Epidermal melanocyte (primary cell): ENCODE measurements around the gene DNAJC27.

Source experiments
- DNase-seq: peaks from one replicate; pipeline ENCODE4 v3.0.0; 2011; ENCODE audit warnings: low spot score; ENCODE audit not compliant: insufficient read length

The DNAJC27 gene

DNA sequence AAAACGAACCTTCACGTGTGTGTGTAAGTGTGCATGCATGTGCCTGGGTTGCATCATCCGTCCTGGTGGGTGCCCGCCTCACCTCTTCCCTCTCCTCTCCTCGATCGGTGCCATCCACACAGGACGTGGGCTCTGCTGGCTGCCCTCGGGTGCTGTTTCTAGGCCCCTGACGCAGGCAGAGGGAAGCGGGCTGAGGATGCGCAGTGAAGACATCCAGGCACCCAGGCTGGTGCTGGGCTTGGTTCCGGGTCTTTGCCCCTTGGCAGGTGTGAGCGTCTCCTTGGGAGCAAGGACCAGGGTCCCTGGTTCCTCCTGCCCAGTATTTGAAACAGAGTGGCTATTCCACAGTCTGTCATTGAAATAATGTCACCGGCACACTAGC, 45.5 kb downstream of the DNAJC27 start:
- DNase-seq, result no peak

DNA sequence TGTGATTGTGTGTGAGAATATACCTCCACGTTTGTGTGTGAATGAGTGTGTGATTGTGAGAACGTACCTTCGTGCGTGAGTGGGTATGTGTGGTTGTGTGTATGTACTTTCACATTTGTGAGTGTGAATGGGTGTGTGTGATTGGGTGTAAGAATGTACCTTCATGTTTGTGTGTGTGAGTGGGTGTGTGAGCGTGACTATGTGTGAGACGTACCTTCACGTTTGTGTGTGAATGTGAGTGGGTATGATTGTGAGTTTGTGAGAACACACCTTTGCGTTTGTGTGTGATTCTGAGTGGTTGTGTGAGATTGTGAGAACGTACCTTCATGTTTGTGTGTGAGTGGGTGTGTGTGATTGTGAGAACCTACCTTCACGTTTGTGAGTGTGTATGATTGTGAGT, 45.9 kb downstream of the DNAJC27 start:
- no peak for DNase-seq

DNA sequence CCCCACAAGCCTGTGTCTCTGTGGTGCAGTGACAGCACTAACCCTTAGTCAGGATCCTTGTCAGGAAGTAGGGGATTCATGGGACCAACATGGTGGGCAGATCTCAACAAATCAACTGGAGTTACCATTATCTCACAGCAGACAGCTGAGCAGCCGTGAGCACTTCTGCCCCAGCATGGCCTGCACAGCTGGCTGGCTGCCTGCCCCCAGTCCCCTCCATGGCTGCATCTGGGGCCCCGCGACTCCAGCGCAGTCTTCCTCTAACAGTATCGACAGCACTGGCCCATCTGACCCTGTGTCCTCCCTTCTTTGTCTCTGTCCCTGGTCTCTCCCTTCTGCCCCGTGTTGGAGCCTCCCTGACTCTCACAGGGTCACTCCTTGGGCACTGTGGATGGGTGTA, 47.0 kb downstream of the DNAJC27 start:
- no peak for DNase-seq

DNA sequence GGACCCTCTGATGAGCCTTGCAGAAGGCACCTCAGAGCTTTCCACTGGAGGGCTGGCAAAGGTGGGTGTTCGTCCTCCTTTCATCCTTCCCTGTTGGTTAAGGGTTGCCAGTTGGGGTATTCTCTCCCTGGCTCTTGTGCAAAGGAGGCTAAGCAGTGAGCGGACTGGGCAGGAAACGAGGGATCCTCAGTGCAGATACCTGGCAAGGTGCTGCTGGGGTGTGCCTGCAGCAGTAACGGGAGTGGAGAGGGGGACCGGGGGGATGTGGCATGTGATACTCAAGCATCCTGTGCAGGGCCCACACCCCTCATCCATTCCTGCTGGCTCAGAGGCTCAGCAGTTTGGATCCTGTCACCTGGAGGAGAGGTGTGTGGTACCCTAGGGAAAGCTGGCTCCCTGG, 47.5 kb downstream of the DNAJC27 start:
- no peak for DNase-seq

DNA sequence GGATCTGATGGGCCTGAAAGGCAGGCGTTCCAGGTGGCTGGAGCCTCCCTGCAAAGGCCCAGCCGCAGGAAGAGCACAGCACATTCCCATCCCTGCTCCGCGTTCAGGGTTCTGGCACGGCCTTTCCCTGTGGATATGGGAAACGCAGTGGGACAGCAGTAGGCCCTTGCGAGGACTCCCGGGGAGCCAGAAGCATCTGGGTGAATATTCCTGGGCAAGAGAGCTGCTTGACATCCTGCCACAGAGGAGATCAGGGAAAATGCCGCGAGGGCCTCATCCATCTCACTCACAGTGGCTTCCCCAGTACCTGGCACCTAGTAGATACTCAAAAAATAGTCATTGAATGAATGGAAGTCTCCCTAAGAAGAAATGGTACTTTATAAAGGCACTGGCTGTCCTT, 48.6 kb downstream of the DNAJC27 start:
- no peak for DNase-seq

DNA sequence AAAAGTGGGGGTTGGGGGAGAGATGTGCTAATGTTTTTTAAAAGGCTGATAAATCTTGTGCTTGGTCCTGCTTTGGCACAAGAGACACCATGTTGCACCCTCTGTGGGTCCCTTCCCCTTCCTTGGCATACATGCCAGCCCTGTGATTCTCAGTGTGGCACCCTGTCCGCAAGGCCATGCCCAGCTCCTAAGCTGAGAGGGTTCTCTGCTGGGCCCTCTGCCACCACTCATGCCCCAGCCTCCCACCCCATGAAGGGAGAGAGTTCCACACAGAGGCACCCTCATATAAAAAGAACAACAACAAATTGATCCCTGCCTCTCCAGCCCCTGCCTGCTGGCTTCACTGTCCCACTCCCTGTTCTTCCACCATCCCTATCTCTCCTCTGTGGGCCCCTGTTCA, 49.2 kb downstream of the DNAJC27 start:
- no peak for DNase-seq

DNA sequence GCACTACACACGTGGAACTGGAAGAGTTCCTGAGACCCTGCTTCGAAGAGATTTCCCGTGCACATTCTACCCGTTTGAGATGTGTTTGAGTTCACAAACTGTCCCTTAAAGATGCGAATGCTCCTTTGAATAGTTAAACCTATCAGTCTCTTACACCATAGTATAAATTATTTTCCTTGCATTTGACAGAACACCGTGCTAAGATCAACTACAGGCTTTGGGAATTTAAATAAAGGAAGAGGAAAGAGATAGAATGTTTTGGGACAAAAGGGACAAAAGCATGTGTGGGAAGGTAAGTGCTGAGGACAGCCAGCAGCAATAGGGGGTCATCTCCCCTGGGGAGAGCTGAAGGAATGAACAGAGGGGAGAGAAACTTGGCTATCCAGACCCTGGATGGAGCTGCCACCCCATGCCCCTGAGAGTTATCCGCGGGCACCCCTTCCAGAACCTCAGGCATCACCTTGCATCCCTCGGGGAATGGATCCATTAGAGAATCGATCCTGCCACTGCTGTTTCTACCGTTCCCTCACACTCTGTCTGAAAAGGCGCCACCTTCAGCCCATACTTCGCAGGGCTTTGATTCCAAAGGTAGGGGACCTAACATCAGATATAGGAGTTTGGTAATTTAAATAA, 50.8 kb downstream of the DNAJC27 start:
- DNase-seq, result no peak

DNA sequence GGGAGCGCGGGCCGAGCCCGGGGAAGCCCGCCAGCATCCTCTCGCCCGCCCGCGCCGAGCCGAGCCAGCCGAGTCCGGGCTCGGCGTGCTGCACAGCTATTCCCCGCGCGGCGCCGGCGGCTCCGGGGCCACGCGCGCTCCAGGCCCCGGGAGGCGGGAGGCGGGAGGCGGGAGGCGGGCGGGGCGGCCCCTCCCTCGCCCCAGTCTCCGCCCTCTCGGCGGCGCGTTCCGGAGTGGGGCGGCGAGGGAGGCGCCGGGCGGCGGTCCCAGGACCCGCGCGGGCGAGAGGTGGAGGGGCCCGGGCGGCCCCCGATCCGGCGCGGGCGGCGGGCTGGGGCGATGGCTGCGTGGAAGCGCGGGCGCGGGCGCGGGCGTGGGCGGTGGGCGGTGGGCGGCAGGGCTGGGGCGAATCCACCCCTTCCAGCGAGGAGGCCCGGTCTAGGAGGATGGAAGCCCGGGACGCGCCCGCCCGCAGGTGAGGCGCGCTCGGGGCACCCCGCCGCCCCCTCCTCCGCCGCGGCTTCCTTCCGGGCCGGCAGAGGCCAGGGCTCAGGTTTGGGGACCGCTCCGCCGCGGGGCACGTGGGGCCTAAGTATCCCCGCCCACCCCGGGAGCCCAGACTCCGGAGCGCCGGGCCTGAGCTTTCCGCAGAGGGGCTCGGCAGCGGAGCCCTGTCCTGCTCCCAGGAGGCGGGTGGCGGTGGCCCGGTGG, 51.5 kb downstream of the DNAJC27 start, which contains the start of gene ADCY3:
ADCY3 (minus strand) TSS at position 140 of the 711 bp plus-strand sequence. CDS start 1,250 bp downstream, outside the sequence.
- DNase-seq, result no peak

DNA sequence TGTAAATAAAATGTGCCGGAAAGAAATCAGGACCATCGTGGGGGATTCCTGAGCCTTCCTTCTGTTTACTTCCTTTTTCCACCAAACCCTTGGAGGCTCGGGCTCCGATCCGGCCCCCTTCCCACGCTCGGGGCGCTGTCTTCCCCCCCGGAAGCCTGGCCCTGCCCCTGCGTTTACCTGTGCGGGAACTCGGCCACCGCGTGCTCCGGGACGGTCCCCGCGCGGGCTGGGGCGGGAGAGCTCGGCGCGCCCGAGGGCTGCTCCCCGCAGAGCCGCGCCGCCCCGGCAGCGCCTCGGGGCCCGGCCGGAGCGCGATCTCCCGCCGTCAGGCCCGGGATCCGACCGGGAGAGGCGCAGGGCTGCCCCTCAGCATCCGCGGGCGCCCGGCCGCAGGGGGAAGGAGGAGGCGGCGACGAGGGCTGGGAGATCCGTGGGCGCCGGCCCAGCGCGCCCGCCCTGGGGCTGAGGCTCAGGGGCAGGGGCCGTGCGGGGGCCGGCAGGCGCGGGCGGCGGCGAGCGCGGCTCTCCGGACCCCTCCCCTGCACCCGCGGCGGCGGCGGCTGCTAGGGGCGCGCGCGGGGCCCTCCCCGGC, 52.2 kb downstream of the DNAJC27 start:
- no peak for DNase-seq

DNA sequence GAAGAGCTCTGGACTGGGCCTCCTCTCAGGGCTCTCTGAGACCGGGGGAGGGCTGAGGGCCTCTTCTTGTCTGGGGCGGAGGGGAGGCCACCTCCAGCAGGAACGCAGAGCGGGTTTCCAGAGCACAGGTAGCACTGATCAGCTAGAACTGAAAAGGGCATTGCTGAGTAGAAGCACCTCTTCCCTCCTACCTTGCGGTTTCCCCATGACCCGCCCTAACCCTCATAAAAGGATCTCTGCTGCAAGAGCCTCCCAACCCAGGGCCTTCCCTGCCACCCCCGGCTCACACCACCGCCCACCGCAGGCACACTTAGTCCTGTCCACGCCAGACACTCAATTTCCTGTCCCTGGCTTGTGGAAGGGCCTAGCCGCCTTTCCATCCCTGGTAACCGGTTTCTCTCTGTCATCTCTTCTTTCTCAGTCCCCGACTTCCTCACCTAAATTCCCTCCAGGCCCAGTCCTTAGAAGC, 52.7 kb downstream of the DNAJC27 start:
- DNase-seq, result no peak

DNA sequence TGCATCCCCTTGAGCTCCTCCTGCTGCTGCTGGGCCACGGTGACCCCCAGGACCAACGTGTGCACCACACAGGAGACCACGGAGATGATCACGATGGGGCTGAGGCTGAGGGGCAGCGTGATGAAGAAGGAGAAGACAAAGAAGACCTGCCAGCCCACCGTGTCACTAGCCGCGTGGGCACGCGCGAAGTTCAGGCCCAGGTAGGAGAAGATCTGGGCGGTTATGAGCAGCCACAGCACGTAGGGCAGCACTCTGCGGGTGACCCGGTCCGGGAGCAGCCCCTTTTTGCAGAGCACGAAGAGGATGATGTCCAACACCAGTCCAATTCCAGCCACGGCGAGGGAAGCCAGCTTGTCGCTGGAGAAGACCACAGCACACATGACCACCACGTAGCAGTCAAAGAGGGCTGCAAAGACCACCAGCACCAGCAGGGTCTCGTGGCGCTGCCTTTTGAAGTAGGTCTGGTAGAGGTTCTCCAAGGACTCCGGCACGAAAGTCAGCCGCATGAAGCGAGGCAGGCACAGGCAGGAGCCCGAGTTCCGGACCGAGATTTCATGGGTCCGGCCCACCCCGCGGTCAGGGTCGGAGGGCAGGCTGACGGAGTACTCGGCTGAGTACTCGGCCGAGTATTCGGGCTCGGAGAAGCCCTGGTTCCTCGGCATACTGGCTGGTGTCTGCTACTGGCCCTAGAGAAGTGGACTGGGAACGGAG, 53.3 kb downstream of the DNAJC27 start:
- DNase-seq, result no peak

DNA sequence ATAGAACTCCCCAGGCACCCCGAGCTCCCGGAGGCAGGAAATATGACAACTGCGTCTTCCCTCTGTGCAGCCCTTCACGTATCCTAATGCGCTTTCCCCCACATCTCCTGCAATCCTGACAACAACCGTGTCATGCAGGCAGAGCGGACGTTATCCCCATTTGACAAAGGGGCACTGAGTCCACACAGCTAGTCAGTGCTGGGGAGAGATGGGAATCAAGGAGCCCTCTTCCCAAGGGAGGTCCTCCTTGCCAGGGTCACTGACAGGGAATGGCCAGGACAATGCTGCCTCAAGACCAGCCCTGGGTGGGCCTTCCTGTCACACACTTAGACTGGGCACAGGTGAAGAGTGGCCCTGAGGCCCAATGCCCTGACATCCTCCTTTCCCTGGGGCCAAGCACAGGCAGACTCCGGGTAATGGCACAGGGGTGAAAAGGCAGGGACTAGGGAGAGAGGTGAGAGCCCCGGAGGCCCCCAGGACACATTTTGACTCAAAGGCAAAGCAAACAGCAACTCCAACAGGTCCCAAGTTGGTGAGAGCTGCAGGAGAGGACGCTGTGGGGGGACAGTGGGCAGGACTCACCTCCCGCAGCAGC, 53.9 kb downstream of the DNAJC27 start:
- DNase-seq, result no peak

DNA sequence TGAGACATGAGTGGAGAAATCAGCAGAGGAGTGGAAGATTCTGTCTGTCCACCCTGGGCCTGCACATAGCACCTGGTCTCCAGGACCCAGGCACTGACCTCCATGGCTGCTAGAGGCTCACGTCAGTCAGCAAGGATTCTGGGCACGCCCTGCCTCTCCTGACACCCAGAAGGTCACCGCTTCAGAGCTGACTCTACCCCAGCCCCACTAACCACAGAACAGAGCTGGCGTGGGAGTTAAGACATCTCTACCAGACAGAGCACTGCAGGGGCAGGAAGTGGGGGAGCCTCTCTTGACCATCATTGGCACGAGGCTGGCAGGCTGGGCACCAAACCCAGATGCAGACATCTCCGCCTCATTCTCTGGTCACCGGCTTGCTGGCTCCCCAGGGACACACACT, 54.7 kb downstream of the DNAJC27 start:
- DNase-seq, result no peak

DNA sequence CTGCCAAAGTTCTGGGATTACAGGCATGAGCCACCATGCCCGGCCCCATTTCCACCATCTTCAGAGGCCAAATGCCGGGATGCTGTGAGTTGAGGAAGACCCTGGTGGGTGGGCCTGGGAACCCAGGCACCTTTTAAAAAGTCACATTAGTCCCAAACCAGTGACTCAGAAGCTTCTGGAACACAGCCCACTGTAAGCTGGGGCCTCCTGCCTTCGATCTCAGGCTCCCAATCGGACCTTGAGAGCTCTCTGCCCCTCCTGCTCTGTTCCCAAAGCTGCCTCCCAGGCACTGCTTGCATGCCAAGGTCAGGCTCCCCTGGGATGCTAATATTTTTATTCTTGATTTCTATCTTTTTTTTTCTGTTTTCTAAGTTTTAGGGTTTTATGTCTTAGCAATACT, 56.0 kb downstream of the DNAJC27 start:
- no peak for DNase-seq

DNA sequence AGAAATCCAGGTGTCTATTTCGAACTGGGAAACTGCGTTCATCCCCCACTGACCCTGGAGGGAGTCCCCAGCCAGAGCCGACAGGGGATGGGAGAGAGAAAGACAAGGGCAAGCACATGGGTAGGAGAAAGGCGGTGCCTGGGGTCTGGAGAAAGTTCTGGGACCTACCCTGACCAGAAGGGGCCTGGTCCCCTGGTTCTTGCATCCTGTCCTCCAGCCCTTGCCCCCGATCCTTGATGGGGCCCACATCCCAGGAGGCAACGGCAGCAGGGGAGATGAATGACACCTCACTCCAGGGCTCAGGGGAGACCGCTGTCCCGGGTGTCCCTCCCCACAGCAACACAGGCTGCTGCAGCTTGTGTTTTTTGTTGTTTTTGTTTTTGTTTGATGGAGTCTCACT, 56.6 kb downstream of the DNAJC27 start:
- DNase-seq, result no peak

DNA sequence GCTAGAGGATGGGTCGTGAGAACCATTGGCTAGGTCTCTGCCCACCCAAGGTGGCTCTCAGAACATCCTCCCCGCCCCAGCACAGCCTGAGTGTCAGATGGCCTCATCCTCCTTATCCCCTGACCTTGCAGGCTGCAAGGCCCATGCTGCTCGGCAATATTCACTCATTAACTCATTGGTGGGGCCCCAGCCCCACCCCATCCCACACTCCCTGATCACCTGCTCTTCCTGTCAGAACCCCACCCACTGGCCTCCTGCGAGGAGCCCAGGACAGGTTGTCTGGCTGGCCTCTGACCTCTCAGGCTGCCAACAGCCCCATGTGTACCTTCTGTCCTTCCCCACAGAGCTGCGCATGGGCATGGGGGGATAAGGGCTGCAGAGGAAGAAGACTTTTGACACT, 57.0 kb downstream of the DNAJC27 start:
- no peak for DNase-seq

DNA sequence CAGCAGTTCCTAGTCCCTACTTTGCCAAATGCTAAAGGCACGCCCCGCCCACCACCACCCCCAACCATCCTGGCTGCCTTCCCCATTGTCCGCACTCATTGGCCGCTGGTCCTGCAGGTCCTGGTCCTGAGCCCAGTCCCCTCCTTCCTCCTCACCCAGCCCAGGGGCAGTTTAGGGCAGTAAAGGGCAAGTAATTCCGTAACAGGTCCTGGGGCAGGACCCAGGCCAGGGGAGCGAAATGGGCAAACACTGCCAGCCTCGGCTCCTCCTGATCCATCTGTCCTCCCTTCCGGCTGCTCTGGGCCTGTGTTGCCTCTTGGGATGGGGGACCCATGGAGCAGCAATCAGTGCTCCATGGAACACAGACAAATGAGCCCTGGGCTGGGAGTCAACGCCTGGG, 57.8 kb downstream of the DNAJC27 start:
- no peak for DNase-seq

DNA sequence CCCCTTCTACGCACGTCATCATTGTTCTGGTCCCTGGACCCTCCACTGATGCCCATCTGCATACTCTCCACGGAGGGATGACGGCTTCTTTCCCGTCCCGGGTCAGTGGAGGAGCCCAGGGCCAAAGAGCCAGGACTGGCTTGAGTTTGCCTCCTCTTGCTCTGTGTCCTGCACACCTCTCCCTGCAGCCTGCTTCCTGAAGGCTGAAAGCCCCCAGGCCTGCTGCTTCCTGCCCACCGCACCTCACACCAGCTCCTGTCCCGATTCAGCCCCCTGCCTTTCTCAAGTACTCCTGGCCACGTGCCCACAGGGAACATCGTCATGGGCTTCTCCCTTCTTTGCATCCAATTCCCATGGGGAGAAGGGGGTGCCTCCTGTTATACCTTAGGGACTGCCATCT, 58.8 kb downstream of the DNAJC27 start:
- DNase-seq, result no peak

DNA sequence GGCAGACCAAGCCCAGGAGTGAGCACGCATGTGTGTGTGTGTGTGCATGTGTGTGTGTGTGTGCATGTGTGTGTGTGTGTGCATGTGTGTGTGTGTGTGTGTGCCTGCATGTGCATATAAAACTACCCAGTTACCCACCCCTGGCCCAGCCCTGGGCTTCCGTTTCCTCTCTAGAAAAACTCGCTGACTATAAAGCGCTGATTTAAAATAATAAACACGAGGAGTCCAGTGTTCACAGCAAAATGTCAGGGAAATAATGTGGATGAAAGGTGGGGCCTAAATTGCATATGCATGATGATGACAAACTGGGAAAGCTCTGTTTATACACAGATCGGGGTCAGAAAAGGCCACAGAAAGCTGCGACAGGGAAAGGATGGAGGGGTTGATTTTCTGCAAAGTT, 59.2 kb downstream of the DNAJC27 start:
- DNase-seq, result no peak

DNA sequence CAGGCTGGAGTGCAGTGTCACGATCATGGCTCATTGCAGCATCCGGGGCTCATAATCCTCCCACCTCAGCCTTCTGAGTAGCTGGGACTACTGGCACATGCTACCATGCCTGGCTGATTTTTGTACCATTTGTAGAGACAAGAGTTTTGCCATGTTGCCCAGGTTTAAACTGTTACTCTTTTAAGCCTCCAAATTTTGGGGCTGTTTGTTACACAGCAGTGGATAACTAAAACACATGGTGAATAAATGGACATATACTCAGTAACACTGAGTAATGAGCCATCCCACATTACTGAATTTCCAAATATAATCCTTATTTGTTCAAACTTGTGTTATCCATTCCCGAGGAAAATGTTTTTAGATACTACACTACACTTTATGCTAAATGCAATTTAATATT, 61.5 kb downstream of the DNAJC27 start:
- no peak for DNase-seq

DNA sequence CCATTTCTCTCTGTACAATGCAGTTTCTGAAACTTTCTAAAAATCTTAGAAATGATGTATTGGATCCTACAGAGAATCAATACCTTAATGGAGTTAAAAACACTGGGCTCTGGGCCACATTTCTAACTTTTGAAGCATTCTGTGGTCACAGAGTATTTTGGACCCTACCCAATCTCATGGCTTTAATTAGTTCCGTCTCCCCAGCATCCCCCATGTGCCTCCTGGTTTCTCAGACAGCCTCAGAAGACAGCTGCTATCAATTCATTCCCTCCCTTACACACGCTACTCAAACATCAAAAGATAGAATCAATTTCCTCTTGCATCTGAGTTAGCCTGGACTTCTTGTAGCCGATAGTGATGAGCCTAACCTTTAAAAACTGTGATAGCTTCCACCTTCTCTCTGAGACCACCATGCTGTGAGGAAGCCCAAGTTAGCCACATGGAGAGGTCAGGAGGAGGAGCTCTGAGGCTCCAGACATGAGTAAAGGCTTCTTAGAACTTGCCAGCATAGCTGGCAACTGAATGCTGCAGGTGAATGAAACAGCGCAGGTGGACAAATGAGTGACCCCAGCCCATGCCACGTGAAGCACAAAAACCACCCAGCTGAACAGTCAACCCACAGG, 62.1 kb downstream of the DNAJC27 start:
- DNase-seq, result peak; percentile 66
